ENCODE data around the gene P3H3. TPM values are rescaled to one million over a fixed set of nuclear protein-coding genes. Genes with fewer than 3 reads are reported as not detected.

P3H3 gene
- total and polyA plus RNA-seq, 9 of the 15 experiments (the other 6 are each of a cell fraction or from before 2014, with no cell fraction given): 0.03 to 15.0 (median 4.8) TPM

GRCh38 chr12:6867413-6868210 is 39.4 kb downstream of the P3H3 start, which contains the start of gene TPI1 (continued):
- no peak for TF ChIP-seq POU5F1 (IDR thresholded peaks at IDR 0.05; ENCODE audit: borderline replicate concordance, low read depth, low read length, partially characterized antibody)
- no peak for TF ChIP-seq TOE1 (IDR thresholded peaks at IDR 0.05; ENCODE audit: borderline replicate concordance)
- no peak for TF ChIP-seq TOE1 (CRISPR knock-in tag; IDR thresholded peaks at IDR 0.05; ENCODE audit: borderline replicate concordance, low read depth)
- peak; percentile 97 for TF ChIP-seq POLR2H (tag; IDR thresholded peaks at IDR 0.05; ENCODE audit: low read depth)
- peak in 1 of 2 experiments; percentile 41; a peak in 1 of 4 replicates for TF ChIP-seq HDAC1 (IDR thresholded peaks at IDR 0.05)
- no peak for TF ChIP-seq GATAD2B (IDR thresholded peaks at IDR 0.05; ENCODE audit: borderline replicate concordance)
- TF ChIP-seq ZNF174 (CRISPR knock-in tag; IDR thresholded peaks at IDR 0.05): no peak
- TF ChIP-seq NCOR1 (IDR thresholded peaks at IDR 0.05): 0 out of 2 replicates have a peak, but pooled peaks have one; percentile 36
- no peak for TF ChIP-seq MIER1 (IDR thresholded peaks at IDR 0.05; ENCODE audit: low read depth)
- TF ChIP-seq TAF9B (IDR thresholded peaks at IDR 0.05; ENCODE audit: partially characterized antibody): peak; percentile 71
- no peak for TF ChIP-seq GATAD2A (IDR thresholded peaks at IDR 0.05)
- no peak for TF ChIP-seq KAT8 (IDR thresholded peaks at IDR 0.05; ENCODE audit: low read depth)
- TF ChIP-seq, protein P1, sequence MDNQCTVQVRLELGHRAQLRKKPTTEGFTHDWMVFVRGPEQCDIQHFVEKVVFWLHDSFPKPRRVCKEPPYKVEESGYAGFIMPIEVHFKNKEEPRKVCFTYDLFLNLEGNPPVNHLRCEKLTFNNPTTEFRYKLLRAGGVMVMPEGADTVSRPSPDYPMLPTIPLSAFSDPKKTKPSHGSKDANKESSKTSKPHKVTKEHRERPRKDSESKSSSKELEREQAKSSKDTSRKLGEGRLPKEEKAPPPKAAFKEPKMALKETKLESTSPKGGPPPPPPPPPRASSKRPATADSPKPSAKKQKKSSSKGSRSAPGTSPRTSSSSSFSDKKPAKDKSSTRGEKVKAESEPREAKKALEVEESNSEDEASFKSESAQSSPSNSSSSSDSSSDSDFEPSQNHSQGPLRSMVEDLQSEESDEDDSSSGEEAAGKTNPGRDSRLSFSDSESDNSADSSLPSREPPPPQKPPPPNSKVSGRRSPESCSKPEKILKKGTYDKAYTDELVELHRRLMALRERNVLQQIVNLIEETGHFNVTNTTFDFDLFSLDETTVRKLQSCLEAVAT (IDR thresholded peaks at IDR 0.05): 0 out of 4 replicates have a peak, but pooled peaks of 1 of the 2 experiments have one; percentile 7
- no peak for TF ChIP-seq ZNF354B (CRISPR knock-in tag; IDR thresholded peaks at IDR 0.05)
- TF ChIP-seq, protein P2, sequence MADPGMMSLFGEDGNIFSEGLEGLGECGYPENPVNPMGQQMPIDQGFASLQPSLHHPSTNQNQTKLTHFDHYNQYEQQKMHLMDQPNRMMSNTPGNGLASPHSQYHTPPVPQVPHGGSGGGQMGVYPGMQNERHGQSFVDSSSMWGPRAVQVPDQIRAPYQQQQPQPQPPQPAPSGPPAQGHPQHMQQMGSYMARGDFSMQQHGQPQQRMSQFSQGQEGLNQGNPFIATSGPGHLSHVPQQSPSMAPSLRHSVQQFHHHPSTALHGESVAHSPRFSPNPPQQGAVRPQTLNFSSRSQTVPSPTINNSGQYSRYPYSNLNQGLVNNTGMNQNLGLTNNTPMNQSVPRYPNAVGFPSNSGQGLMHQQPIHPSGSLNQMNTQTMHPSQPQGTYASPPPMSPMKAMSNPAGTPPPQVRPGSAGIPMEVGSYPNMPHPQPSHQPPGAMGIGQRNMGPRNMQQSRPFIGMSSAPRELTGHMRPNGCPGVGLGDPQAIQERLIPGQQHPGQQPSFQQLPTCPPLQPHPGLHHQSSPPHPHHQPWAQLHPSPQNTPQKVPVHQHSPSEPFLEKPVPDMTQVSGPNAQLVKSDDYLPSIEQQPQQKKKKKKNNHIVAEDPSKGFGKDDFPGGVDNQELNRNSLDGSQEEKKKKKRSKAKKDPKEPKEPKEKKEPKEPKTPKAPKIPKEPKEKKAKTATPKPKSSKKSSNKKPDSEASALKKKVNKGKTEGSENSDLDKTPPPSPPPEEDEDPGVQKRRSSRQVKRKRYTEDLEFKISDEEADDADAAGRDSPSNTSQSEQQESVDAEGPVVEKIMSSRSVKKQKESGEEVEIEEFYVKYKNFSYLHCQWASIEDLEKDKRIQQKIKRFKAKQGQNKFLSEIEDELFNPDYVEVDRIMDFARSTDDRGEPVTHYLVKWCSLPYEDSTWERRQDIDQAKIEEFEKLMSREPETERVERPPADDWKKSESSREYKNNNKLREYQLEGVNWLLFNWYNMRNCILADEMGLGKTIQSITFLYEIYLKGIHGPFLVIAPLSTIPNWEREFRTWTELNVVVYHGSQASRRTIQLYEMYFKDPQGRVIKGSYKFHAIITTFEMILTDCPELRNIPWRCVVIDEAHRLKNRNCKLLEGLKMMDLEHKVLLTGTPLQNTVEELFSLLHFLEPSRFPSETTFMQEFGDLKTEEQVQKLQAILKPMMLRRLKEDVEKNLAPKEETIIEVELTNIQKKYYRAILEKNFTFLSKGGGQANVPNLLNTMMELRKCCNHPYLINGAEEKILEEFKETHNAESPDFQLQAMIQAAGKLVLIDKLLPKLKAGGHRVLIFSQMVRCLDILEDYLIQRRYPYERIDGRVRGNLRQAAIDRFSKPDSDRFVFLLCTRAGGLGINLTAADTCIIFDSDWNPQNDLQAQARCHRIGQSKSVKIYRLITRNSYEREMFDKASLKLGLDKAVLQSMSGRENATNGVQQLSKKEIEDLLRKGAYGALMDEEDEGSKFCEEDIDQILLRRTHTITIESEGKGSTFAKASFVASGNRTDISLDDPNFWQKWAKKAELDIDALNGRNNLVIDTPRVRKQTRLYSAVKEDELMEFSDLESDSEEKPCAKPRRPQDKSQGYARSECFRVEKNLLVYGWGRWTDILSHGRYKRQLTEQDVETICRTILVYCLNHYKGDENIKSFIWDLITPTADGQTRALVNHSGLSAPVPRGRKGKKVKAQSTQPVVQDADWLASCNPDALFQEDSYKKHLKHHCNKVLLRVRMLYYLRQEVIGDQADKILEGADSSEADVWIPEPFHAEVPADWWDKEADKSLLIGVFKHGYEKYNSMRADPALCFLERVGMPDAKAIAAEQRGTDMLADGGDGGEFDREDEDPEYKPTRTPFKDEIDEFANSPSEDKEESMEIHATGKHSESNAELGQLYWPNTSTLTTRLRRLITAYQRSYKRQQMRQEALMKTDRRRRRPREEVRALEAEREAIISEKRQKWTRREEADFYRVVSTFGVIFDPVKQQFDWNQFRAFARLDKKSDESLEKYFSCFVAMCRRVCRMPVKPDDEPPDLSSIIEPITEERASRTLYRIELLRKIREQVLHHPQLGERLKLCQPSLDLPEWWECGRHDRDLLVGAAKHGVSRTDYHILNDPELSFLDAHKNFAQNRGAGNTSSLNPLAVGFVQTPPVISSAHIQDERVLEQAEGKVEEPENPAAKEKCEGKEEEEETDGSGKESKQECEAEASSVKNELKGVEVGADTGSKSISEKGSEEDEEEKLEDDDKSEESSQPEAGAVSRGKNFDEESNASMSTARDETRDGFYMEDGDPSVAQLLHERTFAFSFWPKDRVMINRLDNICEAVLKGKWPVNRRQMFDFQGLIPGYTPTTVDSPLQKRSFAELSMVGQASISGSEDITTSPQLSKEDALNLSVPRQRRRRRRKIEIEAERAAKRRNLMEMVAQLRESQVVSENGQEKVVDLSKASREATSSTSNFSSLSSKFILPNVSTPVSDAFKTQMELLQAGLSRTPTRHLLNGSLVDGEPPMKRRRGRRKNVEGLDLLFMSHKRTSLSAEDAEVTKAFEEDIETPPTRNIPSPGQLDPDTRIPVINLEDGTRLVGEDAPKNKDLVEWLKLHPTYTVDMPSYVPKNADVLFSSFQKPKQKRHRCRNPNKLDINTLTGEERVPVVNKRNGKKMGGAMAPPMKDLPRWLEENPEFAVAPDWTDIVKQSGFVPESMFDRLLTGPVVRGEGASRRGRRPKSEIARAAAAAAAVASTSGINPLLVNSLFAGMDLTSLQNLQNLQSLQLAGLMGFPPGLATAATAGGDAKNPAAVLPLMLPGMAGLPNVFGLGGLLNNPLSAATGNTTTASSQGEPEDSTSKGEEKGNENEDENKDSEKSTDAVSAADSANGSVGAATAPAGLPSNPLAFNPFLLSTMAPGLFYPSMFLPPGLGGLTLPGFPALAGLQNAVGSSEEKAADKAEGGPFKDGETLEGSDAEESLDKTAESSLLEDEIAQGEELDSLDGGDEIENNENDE (IDR thresholded peaks at IDR 0.05; ENCODE audit: low read depth, low read length): no peak
- TF ChIP-seq FOXJ2 (tag; IDR thresholded peaks at IDR 0.05): no peak

All from K562 (cell line).